Mesangial cell (primary cell): ENCODE results near the gene RACGAP1. TPM values are rescaled to one million over a fixed set of nuclear protein-coding genes. Genes with fewer than 3 reads are reported as not detected.

Experiments used
- total RNA-seq: library from RNA; depleted of rRNA; stranded (reverse); fragments of >200 nt; gene quantifications from 2 replicates; pipeline ENCODE4 v1.2.3, GENCODE V29; 2015

The RACGAP1 gene
- total RNA-seq = 10.0 and 93.7 TPM in 2 replicates

GRCh38 chr12:50025187-50026059, at the start of gene RACGAP1:
Gene RACGAP1 (minus strand): TSS chr12:50025494. CDS start chr12:50016715, 8,779 bp downstream.

GRCh38 chr12:50057000-50057841, 31.9 kb upstream of the RACGAP1 start, which contains the start of gene ASIC1:
Gene ASIC1 (plus strand): TSS chr12:50057596. CDS start chr12:50058767, 1,171 bp downstream.

GRCh38 chr12:49972641-49973360, 52.5 kb downstream of the RACGAP1 start, which contains the start of gene AQP6:
Gene AQP6 (plus strand): TSS chr12:49972947. CDS start chr12:49973174, 227 bp downstream.

GRCh38 chr12:49961111-49961922, 64.0 kb downstream of the RACGAP1 start, which contains the start of gene AQP5:
Gene AQP5 (plus strand): TSS chr12:49961872. CDS start chr12:49962018, 146 bp downstream.

GRCh38 chr12:49950273-49951251, 74.7 kb downstream of the RACGAP1 start, which contains the start of gene AQP2:
Gene AQP2 (plus strand): TSS chr12:49950737. CDS start chr12:49950831, 94 bp downstream.

Other genes with a start within 250 kb of the RACGAP1 start
- gene NCKAP5L, start 197.1 kb downstream of the RACGAP1 start, total RNA-seq = 19.9 and 36.0 TPM in 2 replicates
- gene BCDIN3D, start 182.4 kb downstream of the RACGAP1 start, total RNA-seq = 0.98 and 1.9 TPM in 2 replicates
- gene FAIM2, start 121.6 kb downstream of the RACGAP1 start, total RNA-seq = 0.13 TPM in 1 of 2 replicates, not detected in the other
- gene AQP2, start 74.8 kb downstream of the RACGAP1 start, total RNA-seq = not detected in 2 replicates
- 0.13 TPM in 1 of 2 replicates, not detected in the other for gene AQP5, start 63.6 kb downstream of the RACGAP1 start, total RNA-seq
- gene AQP6, start 52.5 kb downstream of the RACGAP1 start, total RNA-seq = under 0.01 TPM in 1 of 2 replicates, not detected in the other
- gene ASIC1, start 32.1 kb upstream of the RACGAP1 start, total RNA-seq = 2.6 and 4.8 TPM in 2 replicates
- 99.4 and 144 TPM in 2 replicates for gene SMARCD1, start 59.8 kb upstream of the RACGAP1 start, total RNA-seq
- 0.25 and 0.33 TPM in 2 replicates for gene GPD1, start 78.5 kb upstream of the RACGAP1 start, total RNA-seq
- 47.1 and 73.1 TPM in 2 replicates for gene COX14, start 86.7 kb upstream of the RACGAP1 start, total RNA-seq
- gene CERS5, start 141.9 kb upstream of the RACGAP1 start, total RNA-seq = 30.5 and 38.8 TPM in 2 replicates